Measurements from ENCODE around the gene PPTC7. TPM values are rescaled to one million over a fixed set of nuclear protein-coding genes. Genes with fewer than 3 reads are reported as not detected.
A peak's percentile ranks its signal among the peaks of the same experiment; 100 is the strongest.
"Not testable (repeated sequence)": the region's sequence is repeated elsewhere in the genome, so short reads cannot be mapped to it uniquely, and the experiment has no call there.

PPTC7 gene
- total RNA-seq, 4 donors from 2014 or later: 27.6 to 85.8 (median 58.4) TPM

GRCh38 chr12:110590059-110590458, 6.9 kb upstream of the PPTC7 start:
- intact Hi-C loops (cut with DNase I; ENCODE audit: low total_unique reads) (no loop called here), in situ Hi-C loops (cut with MboI; ENCODE audit: low sequenced_read_pairs in 4 of 4) (loop anchor here in 2 of 4 donors (5.0 kb wide), 1 partner anchor 38 kb away; no protein-coding TSS in a partner anchor)
- no peak for TF ChIP-seq POLR2A (IDR thresholded peaks at IDR 0.05)
- TF ChIP-seq, protein P1, sequence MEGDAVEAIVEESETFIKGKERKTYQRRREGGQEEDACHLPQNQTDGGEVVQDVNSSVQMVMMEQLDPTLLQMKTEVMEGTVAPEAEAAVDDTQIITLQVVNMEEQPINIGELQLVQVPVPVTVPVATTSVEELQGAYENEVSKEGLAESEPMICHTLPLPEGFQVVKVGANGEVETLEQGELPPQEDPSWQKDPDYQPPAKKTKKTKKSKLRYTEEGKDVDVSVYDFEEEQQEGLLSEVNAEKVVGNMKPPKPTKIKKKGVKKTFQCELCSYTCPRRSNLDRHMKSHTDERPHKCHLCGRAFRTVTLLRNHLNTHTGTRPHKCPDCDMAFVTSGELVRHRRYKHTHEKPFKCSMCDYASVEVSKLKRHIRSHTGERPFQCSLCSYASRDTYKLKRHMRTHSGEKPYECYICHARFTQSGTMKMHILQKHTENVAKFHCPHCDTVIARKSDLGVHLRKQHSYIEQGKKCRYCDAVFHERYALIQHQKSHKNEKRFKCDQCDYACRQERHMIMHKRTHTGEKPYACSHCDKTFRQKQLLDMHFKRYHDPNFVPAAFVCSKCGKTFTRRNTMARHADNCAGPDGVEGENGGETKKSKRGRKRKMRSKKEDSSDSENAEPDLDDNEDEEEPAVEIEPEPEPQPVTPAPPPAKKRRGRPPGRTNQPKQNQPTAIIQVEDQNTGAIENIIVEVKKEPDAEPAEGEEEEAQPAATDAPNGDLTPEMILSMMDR (IDR thresholded peaks at IDR 0.05 in 4 of 5, conservative IDR thresholded peaks at IDR 0.05 in 1 of 5): no peak
- ATAC-seq: no peak
- Histone ChIP-seq H3K9me3 (no peaks in the 10 kb centered on the region), H3K27me3 (no peaks in the 10 kb centered on the region), H3K36me3 (no peaks in the 10 kb centered on the region), H3K4me1 (peaks cover 27 to 37% of the 10 kb centered on the region in 2 donors), H3K27ac (peak overlapping the region; percentile 68 to 86 (median 79)), H3K4me3 (no peak overlapping the region)
- DNase-seq: peak in 1 of 2 donors; percentile 2

GRCh38 chr12:110587102-110587501, 4.0 kb upstream of the PPTC7 start:
- H3K9me3 ChIP-seq; DNase-seq; in situ Hi-C loops (cut with MboI; ENCODE audit: low sequenced_read_pairs in 4 of 4); H3K36me3 ChIP-seq; H3K27me3 ChIP-seq; H3K4me3 ChIP-seq; ATAC-seq: not testable (repeated sequence)
- intact Hi-C loops (cut with DNase I; ENCODE audit: low total_unique reads): loop anchor here (10.0 kb wide), 3 partner anchors 302 to 592 kb away; partner anchors contain the start of genes ANKRD13A, ATP2A2 and GIT2
- peaks cover 42 to 44% of the 10 kb centered on the region in 2 donors for H3K4me1 ChIP-seq
- H3K27ac ChIP-seq: peak overlapping the region; percentile 91 to 98 (median 94)

GRCh38 chr12:110585231-110585799, 2.2 kb upstream of the PPTC7 start:
- Histone ChIP-seq H3K4me1 (peaks cover 39 to 40% of the 10 kb centered on the region in 2 donors), H3K27me3 (no peaks in the 10 kb centered on the region), H3K36me3 (no peaks in the 10 kb centered on the region), H3K27ac (peak overlapping the region; percentile 91 to 98 (median 94)), H3K4me3 (peak overlapping the region in 3 of 4 donors; percentile 19 to 48 (median 25)), H3K9me3 (no peaks in the 10 kb centered on the region)
- DNase-seq (peak; percentile 52 to 73), ATAC-seq (peak; percentile 7 to 36)
- in situ Hi-C loops (cut with MboI; ENCODE audit: low sequenced_read_pairs in 4 of 4): no loop called here
- intact Hi-C loops (cut with DNase I; ENCODE audit: low total_unique reads): loop anchor here (10.0 kb wide), 3 partner anchors 301 to 591 kb away; partner anchors contain the start of genes ANKRD13A, ATP2A2 and GIT2
- TF ChIP-seq, protein P1 (IDR thresholded peaks at IDR 0.05 in 4 of 5, conservative IDR thresholded peaks at IDR 0.05 in 1 of 5): no peak
- peak in 1 of 2 donors; percentile 50 for TF ChIP-seq POLR2A (IDR thresholded peaks at IDR 0.05)

- peak; percentile 30 to 35 for ATAC-seq
- no peaks in the 10 kb centered on the region for H3K27me3 ChIP-seq
- in situ Hi-C loops (cut with MboI; ENCODE audit: low sequenced_read_pairs in 4 of 4): no loop called here
- DNase-seq: peak; percentile 61 to 81
- intact Hi-C loops (cut with DNase I; ENCODE audit: low total_unique reads): loop anchor here (1.0 to 10.0 kb wide), 4 partner anchors 45 to 588 kb away; partner anchors contain the start of genes ANKRD13A, ATP2A2 and GIT2
- H3K4me3 ChIP-seq: peak overlapping the region; percentile 67 to 83 (median 78)
- TF ChIP-seq, protein P1 (IDR thresholded peaks at IDR 0.05 in 4 of 5, conservative IDR thresholded peaks at IDR 0.05 in 1 of 5): no peak
- peak; percentile 44 to 53 for TF ChIP-seq POLR2A (IDR thresholded peaks at IDR 0.05)
- peaks cover 65 to 67% of the 10 kb centered on the region in 2 donors for H3K4me1 ChIP-seq
- peak overlapping the region; percentile 91 to 98 (median 94) for H3K27ac ChIP-seq
- no peaks in the 10 kb centered on the region for H3K36me3 ChIP-seq
- H3K9me3 ChIP-seq: no peaks in the 10 kb centered on the region
Observed at GRCh38 chr12:110582276-110583136, 612 bp downstream of the PPTC7 start.

- DNase-seq (peak; percentile 23 to 68), ATAC-seq (peak; percentile 27 to 31)
- H3K27ac ChIP-seq: peak overlapping the region; percentile 91 to 98 (median 94)
- no peaks in the 10 kb centered on the region for H3K9me3 ChIP-seq
- TF ChIP-seq POLR2A (IDR thresholded peaks at IDR 0.05): no peak
- TF ChIP-seq, protein P1 (IDR thresholded peaks at IDR 0.05 in 4 of 5, conservative IDR thresholded peaks at IDR 0.05 in 1 of 5): no peak
- in situ Hi-C loops (cut with MboI; ENCODE audit: low sequenced_read_pairs in 4 of 4) (no loop called here), intact Hi-C loops (cut with DNase I; ENCODE audit: low total_unique reads) (loop anchor here (10.0 kb wide), 3 partner anchors 297 to 587 kb away; partner anchors contain the start of genes ANKRD13A, ATP2A2 and GIT2)
- peak overlapping the region; percentile 67 to 83 (median 78) for H3K4me3 ChIP-seq
- no peaks in the 10 kb centered on the region for H3K27me3 ChIP-seq
- H3K4me1 ChIP-seq: peaks cover 71% of the 10 kb centered on the region in 2 donors
- no peaks in the 10 kb centered on the region for H3K36me3 ChIP-seq
Observed at GRCh38 chr12:110581931-110582275, 1.2 kb downstream of the PPTC7 start.
